GM19395 (cell line): ENCODE results near the gene FBXO10.

Experiments used
- ATAC-seq: cut with Tn5 transposase; IDR thresholded peaks from one replicate; pipeline ENCODE4 v1.9.1; 2021; ENCODE audit warnings: mild to moderate bottlenecking, moderate library complexity; ENCODE audit not compliant: unreplicated experiment

Gene FBXO10

DNA sequence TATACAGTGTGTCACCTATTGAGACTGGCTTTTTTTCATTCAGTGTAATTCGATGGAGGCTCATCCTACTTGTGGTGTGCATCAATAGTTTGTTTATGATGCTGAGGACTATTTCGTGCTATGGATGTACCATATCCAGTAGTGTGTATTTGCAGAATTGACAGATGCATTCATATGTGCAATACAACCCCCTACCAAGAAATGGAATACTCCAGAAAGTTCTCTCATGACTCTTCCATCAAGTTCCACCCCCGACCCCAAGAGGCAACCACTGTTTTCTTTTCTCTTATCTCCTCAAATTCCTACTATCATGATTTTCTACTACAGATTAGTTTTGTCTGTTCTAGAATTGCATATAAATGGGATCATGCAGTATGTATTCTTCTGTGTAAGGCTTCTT, 21.9 kb downstream of the FBXO10 start:
- ATAC-seq: no peak

DNA sequence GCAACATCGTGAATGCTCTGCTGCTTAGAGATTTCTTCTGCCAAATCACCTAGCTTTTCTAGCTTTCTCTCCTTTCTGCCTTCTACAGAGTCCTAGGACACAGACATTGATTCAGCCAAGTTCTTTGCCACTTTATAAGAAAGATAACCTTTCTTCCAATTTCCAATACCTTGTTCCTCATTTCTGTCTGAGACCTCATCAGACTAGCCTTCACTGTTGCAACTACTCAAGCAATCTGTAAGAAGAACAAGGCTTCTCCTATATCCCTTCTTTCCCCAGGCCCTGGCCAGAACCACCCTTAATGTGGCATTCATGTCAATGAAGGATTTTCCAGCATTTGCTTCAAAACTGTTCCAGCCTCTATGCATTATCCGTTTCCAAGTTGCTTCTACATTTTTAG, 24.3 kb downstream of the FBXO10 start:
- ATAC-seq: no peak

DNA sequence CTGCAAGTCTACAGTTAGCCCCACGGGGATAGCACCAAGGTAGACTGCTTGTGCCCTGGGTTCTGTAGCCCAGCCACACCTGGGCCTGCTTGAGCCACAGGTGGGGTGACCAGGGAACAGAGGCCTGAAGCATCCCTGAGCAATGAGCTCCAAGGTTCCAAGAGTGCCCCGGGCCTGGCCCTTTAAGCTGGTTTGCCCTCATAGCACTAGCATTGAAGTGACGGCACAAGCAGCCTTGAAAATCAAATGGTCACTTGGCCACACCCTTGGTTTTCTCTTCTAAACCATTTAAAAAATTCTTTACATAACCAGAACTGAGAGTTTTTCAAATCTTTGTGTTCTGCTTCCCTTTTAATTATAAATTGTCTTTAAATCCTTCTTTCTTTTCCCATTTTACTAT, 24.7 kb downstream of the FBXO10 start:
- no peak for ATAC-seq

DNA sequence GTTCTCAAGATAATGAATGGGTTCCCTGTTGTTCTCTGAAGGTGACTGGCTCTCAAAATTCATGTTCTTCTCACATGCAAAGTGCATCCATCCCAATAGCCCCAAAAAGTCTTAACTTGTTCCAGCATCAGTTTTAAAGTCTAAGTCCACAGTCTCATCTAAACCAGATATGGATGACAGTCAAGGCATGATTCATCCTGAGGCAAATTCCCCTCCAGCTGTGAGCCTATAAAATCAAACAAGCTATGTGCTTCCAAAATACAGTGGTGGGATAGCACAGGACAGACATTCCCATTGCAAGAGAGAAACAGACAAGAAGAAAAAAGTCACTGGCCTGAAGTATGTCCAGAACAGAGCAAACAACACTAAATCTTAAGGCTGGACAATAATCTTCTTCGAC, 25.4 kb downstream of the FBXO10 start:
- no peak for ATAC-seq

DNA sequence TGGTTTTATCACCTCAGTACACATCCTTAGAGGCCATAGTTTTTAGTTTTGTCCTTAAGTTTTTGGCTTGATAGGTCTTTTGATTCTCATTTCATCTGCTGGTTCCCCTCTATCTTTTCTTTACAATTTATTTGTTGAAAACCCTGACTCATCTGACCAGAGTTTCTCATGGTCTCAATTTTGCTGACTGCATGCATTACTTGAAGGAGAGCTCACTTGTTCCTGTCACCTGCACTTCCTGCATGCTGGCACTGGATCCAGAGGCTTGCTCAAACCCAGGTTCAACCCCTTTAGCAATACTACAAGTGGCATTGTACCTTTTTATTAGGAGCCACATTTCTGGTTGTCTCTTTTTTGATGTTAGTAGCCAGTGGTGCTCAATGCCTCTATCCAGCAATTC, 26.7 kb downstream of the FBXO10 start:
- ATAC-seq: no peak

DNA sequence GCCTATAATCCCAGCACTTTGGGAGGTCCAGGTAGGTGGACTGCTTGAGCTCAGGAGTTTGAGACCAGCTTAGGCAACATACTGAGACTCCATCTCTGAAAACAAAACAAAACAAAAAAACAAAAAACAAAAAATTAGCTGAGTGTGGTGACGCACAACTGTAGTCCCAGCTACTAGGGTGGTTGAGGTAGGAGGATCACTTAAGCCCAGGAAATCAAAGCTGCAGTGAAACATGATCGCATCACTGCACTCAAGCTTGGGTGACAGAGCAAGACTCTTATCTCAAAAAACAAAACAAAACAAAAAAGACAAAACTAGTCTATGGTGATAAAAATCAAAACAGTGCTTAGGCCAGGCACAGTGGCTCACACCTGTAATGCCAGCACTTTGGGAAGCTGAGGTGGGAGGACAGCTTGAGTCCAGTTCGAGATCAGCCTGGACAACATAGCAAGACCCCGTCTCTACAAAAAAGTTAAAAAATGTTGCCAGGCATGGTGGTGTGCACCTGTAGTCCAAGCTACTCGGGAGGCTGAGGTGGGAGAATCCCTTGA, 28.8 kb downstream of the FBXO10 start:
- ATAC-seq: no peak

DNA sequence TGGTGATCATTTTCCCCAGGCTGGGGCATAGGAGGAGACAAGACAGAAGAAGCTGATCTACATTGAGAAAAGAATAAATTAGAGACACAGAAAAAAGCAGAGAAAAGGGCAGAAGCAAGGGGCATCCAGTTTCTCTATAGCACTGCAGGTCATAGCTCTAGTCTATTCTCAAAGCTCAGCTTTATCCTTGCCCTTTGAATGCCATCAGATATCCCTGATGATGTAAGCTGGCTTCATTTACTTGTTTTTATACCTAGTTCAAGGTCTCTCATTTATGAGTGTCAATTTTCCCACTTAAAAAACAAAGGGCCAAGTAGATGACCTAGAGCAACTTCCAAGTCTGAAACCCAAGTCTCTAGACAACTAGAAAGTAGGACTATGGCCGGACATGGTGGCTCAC, 32.7 kb downstream of the FBXO10 start:
- no peak for ATAC-seq

DNA sequence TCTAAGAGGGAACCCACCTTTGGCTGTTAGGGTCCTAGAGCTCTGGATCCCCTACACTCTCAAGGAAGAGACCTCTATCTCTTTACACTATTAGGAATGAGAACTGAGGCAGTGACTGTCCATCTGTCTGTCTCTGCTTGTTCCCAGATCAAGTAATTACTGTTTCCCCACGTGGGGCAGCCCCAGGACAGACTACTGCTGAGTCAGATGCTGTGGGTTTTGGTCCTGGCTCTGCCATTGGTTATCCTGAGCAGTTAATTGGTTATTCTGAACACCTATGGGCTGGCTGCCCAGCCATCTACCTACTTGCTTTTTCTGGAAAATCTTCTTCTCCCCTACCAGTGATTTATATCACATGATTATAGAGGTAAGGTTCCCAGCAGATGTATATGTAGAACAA, 33.3 kb downstream of the FBXO10 start:
- no peak for ATAC-seq

DNA sequence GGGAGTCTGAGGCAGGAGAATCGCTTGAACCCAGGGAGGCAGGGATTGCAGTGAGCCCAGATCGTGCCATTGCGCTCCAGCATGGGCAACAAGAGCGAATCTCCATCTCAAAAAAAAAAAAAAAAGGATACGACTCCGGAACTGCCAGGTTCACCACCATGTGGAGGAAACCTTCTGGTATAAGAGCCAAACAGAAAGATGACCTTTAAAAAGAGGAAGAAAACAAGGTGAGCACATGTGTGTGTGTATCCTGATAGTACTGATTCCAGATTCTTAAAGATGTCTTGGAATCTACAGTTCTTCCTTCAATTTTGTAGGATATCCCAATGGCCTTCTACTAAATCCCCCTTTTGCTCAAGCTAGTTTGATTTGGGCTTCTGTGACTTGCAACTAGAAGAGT, 33.7 kb downstream of the FBXO10 start:
- ATAC-seq: no peak

DNA sequence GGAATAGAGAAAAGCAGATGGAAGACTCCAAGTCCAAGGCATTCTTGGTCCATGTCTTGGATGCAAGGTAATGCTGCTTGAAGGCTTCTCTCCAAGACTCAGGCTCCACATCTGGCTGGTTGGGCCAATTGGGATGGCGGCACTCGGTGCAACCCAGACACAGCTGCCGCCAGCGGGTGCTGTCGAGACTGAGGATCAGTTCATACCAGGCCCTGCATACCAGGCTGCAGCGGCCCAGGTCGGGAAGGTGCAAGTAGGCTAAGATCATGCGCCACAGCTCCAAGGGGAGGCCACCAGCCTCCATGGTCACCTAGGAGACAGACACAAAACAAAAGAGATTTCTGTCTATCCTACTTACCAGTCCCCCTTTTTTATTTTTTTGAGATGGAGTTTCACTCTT, 34.7 kb downstream of the FBXO10 start:
- no peak for ATAC-seq

DNA sequence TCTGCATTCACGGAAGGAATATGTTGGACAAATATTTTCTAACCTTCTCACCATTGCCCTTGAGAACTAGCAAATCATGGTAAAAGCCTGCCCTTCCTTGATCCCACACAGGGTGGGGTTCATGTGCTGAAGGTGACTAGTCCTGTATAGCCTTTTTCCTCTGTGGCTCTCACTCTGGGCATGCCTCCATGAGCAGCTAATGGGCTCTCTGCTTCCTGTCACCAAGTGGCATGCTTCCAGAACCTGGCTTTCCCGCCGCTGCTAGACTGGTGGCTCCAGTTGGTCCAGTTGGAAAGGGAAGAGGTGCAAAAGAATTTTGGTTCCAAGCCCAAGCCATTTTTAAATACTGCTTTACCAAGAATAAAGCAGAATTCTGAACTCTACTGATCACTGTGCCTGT, 35.5 kb downstream of the FBXO10 start:
- no peak for ATAC-seq

DNA sequence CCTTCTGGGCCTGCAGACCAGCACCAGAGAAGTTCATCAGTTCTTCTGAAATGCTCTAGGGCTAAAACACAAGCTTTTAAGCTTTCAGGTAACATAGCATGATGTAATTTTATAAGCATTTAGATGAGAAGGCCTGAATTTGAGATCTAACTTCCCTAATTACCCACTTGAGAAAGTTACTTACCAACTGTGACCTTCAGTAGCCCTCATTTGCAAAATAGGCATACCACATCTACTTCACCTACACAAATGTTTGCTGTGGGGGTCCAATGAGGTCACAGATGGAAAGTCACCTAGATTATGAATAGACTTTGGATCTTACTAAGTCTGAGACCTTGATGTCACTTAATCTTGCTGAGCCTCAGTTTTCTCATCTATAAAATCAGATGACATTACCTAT, 36.5 kb downstream of the FBXO10 start:
- no peak for ATAC-seq

DNA sequence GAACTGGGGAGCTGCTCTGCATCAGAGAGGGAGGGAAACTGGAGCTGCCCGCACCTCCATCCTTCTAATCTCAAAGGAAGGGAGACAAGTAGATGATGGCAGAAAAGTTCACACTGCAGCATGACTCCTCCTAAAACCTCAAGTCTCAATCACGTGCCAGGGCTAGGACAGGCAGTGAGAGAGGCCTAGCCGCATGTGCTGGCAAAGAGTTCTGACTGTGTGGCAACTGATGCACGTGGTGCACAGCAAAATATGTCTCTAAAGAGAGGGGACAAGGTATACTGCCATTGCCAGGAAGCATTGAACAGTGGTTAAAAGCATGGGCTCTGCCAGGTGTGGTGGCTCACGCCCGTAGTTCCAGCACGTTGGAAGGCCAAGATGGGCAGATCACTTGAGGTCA, 38.1 kb downstream of the FBXO10 start:
- no peak for ATAC-seq

DNA sequence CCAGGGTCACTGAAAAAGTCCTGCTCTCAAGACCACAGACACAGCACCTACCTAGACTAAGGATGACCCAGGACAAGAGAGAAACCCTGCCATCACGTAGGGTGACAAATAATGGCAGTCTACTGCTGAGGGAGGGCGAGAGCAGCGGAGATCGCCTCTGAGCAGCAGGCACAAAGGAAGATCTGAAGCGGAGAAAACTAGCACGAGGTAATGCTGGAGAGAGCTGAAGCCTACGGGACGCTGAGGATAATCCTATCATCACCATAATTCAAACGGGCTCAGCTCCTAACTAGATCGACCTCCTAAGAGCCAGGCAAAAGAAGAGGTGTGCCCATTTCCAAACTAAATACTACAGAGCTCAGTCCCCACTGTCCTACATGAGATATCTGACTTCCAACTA, 41.3 kb downstream of the FBXO10 start:
- no peak for ATAC-seq

DNA sequence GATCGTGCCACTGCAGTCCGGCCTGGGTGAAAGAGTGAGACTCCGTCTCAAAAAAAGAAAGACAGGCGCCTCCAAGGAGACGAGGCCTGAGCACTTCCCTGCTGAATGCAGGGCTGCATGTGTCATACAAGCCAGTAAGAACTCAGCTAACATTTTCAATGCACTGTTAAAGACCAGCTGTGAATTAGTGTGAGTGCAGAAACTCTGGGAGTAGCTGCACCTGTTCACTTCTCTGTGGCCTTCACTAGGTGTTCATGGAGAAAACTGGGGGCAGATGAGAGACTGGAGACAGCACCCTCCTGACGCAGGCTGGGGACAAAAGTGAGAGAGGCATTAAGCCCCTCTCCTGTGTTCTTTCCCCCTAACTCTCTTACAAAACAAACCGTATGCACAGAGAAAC, 41.8 kb downstream of the FBXO10 start:
- no peak for ATAC-seq

DNA sequence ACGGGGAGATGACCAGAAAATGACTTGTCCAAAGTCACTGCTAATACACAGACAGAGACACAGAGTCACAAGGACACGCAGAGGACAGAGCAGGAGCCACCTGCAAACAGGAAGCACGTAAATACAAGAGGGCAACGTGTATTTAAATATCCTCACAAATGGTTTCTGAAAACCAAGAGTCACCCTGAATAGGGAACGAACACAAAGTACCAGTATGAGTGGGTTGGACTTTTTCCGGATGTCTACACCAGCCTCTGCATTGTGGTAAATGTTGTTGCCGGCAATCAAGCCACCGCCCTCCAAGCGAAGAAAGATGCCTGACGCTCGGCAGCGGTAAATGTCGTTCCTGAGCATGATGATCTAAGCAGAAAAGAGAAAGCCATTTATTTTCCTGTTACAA, 44.5 kb downstream of the FBXO10 start:
- peak; percentile 61 for ATAC-seq

DNA sequence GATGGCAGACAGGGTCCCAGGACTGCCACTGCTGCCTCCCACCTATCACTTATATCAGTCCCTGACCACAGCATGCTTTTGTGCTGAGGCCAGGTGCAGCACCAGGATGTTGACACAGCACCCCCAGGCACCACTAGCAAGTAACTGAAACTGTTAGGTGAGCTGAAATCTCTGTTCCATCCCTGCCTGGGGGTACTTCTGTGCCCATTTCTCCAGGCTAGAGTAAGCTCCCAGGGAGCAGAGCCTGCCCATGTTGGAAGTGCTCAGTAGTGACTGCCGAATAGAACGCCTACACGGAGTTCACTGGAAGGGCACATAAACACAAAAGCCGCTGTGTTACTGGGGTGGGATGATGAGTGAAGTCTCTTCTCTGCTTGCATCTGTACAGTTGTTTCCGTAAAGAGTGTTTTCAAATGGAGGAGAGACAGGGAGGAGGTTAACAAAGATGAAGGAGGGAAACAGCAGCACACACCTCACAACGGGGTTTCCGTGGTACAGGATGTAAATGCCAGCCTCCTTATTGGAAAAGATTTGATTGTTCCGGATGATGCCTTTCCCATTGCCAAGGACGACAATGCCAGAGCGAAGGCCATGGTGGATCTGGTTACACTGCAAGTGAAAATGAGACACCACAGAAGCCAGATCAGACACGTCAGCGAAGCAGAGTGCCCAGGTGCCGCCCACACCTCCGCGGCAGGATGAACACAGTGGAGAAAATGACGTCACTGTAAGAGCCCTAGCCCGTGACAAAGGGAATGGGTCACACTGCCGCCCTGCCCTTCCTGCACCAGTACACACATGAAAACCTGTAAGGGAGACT, 47.3 kb downstream of the FBXO10 start:
- peak; percentile 70 for ATAC-seq

DNA sequence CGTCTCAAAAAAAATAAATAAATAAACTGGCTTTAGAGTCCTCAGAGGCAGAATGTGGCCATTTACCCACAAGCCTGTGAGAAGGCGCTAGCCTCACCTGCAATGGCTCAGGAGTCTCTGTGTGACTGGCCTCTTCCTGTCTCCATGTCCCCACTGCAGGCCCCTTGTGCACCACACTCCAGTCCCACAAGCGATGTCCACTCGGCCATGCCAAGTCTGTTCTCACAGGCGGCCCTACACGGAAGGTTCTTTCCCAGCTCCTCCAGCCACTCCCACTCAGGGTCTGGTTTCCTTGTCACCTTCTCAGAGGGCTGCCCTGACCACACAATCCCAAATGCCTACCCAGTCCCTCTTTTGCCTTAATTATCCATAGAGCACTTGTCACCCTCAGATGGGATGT, 52.3 kb downstream of the FBXO10 start:
- no peak for ATAC-seq

DNA sequence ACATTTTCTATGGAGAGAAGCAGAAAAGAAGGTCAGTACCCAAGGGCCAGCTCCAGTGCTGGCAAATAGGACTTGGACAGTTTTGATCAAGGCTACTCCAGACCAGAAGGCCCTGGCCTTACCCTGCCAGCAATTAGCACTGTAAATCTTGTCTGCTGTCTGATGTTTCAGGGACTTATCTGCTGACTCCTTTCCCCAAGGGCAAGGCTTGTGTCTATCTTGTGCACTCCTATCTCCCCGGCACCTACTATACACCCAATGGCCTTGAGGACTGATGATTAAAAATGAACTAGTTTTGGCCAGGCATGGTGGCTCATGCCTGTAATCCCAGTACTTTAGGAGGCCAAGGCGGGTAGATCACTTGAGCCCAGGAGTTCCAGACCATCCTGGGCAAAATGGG, 53.2 kb downstream of the FBXO10 start:
- no peak for ATAC-seq

DNA sequence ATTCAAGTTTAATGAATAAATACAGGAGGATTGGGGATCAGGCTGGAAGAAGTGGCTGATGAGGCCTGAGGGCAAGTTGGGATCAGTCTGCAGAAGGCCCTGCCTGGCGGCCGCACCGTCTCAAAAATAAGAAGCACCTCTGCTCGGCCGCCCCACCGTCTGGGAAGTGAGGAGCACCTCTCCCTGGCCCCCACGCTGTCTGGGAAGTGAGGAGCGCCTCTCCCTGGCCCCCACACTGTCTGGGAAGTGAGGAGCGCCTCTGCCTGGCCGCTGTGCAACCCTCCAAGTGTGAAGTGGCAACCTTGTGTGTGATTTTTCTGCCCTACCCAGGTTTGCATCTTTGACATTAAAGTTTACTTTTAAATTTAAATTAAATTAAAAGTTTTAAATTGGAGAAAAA, 55.1 kb downstream of the FBXO10 start:
- no peak for ATAC-seq

DNA sequence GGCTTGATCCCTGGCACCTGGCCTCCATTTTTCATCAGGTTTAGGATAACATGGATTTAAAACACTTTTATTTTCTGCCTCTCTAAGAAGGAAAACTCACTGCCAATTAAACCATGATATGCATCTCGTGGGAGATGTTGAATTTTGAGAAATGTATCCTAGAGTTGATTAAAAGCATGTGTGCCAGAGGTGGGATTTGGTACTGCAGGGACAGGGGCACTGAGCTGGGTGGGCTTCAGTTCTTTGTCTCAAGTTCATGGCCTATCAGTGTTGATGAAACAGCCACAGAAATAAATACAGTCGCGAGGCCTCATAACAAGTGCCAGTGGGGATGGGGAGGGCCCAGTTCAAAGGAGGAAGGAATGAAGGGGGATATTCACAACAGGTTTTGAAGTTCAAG, 55.5 kb downstream of the FBXO10 start:
- ATAC-seq: no peak

DNA sequence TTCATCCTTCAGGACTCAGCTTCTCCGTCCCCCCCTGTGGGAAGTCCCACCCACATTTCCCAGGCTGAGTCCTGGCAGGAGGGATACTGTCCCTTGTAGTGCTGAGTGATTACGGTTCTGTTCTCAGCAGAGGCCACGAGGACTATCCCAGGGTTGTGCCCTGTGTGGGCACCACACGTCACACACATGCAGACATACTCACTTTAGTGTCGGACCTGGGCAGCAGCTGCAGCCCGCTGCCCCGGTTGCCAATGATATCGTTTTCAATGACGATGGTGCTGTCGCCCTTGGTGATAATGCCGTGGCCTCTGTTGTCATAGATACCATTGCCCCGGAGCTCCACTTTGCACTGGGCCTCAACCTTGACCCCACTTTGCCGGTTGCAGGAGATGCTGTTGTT, 58.3 kb downstream of the FBXO10 start:
- no peak for ATAC-seq
